Epidermal melanocyte (primary cell): ENCODE results near the gene SORCS2.

ENCODE experiments used
- DNase-seq: peaks from one replicate; pipeline ENCODE4 v3.0.0; 2011; ENCODE audit warnings: low spot score; ENCODE audit not compliant: insufficient read length

Gene SORCS2

GRCh38 chr4:7390336-7390735 is 198.0 kb downstream of the SORCS2 start:
- DNase-seq: no peak

GRCh38 chr4:7390906-7391636 is 198.7 kb downstream of the SORCS2 start:
- no peak for DNase-seq

GRCh38 chr4:7391637-7392437 is 199.5 kb downstream of the SORCS2 start:
- no peak for DNase-seq

- peak; percentile 38 for DNase-seq
Observed at GRCh38 chr4:7392438-7393421, 200.4 kb downstream of the SORCS2 start.

- DNase-seq: no peak
Observed at GRCh38 chr4:7393601-7394575, 201.6 kb downstream of the SORCS2 start.

- DNase-seq: no peak
Observed at GRCh38 chr4:7394681-7395451, 202.5 kb downstream of the SORCS2 start.

- no peak for DNase-seq
Observed at GRCh38 chr4:7395645-7396044, 203.3 kb downstream of the SORCS2 start.

- DNase-seq: no peak
Observed at GRCh38 chr4:7396186-7396910, 204.0 kb downstream of the SORCS2 start.

- no peak for DNase-seq
Observed at GRCh38 chr4:7397206-7398103, 205.1 kb downstream of the SORCS2 start.

- no peak for DNase-seq
Observed at GRCh38 chr4:7398104-7398423, 205.7 kb downstream of the SORCS2 start.

- no peak for DNase-seq
Observed at GRCh38 chr4:7398788-7399439, 206.6 kb downstream of the SORCS2 start.

- DNase-seq: no peak
Observed at GRCh38 chr4:7399440-7400234, 207.3 kb downstream of the SORCS2 start.

- DNase-seq: no peak
Observed at GRCh38 chr4:7400671-7401298, 208.4 kb downstream of the SORCS2 start.

GRCh38 chr4:7402526-7402925 is 210.2 kb downstream of the SORCS2 start:
- no peak for DNase-seq

GRCh38 chr4:7403001-7403400 is 210.7 kb downstream of the SORCS2 start:
- DNase-seq: no peak

- DNase-seq: no peak
Observed at GRCh38 chr4:7408166-7408565, 215.8 kb downstream of the SORCS2 start.
